ENCODE data around the gene NOTCH1.

The NOTCH1 gene

DNA sequence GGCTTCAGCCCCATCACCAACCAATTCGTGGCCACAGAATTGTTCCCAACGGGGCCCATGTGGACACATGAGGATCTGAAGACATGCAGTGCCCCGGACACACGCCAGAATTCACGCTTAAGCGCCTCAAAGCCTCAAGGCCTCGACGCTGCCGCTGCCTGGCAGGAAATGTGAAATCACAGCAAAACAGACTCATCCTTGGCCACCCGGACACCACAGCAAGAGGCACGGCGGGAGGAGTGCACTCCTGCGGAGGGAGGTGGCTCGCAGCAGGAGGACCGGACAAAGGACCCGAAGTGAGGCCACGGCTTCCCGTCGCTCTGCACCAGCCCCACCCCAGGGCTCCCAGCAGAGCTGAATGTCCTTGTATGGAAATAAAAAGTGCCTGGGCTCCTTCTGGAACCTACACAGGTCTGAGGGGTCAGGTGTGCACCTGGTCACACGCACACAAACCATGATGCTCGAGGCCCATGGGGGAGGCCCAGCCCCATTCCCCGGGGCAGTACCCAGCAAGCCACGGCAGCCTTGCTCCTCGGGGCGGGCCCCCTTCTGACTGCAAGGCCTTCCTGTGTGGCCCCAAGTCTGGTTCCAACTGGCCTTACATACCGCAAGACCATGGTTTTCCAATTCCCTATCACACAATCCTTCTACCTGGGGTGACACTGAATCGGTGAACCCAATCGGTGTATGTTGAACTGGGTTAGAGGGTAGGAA, 73.1 kb downstream of the NOTCH1 start:
- H3K79me2 ChIP-seq (ENCODE audit: insufficient read depth, low read length) = peaks cover 11% of the 10 kb centered on the region
- H3K27me3 ChIP-seq (ENCODE audit: low read length) = no peaks in the 10 kb centered on the region
- no peak overlapping the region for H3K4me2 ChIP-seq (ENCODE audit: low read depth, low read length, poor library complexity, severe bottlenecking)
- H3K4me3 ChIP-seq (ENCODE audit: insufficient read depth, low read length, poor library complexity, severe bottlenecking) = no peak overlapping the region
- no peaks in the 10 kb centered on the region for H3F3A ChIP-seq (ENCODE audit: insufficient read depth)
- no peaks in the 10 kb centered on the region; the same call in 1 of the 2 replicates for H4K20me1 ChIP-seq (ENCODE audit: low read depth, low read length)
- H3K27ac ChIP-seq (ENCODE audit: low read depth, low read length) = no peak overlapping the region
- H2AFZ ChIP-seq (ENCODE audit: low read depth, low read length, severe bottlenecking) = no peak overlapping the region
- peaks cover 7% of the 10 kb centered on the region; the same call in 1 of the 2 replicates for H3K36me3 ChIP-seq (ENCODE audit: low read length)
- H3K9me2 ChIP-seq (replicated peaks; ENCODE audit: insufficient read depth, low read length) = no peaks in the 10 kb centered on the region
- H3K9me3 ChIP-seq (ENCODE audit: insufficient read depth, low read length) = no peaks in the 10 kb centered on the region
- TF ChIP-seq, protein P1, sequence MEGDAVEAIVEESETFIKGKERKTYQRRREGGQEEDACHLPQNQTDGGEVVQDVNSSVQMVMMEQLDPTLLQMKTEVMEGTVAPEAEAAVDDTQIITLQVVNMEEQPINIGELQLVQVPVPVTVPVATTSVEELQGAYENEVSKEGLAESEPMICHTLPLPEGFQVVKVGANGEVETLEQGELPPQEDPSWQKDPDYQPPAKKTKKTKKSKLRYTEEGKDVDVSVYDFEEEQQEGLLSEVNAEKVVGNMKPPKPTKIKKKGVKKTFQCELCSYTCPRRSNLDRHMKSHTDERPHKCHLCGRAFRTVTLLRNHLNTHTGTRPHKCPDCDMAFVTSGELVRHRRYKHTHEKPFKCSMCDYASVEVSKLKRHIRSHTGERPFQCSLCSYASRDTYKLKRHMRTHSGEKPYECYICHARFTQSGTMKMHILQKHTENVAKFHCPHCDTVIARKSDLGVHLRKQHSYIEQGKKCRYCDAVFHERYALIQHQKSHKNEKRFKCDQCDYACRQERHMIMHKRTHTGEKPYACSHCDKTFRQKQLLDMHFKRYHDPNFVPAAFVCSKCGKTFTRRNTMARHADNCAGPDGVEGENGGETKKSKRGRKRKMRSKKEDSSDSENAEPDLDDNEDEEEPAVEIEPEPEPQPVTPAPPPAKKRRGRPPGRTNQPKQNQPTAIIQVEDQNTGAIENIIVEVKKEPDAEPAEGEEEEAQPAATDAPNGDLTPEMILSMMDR (IDR thresholded peaks at IDR 0.05; ENCODE audit: insufficient read depth, low read length, poor library complexity, severe bottlenecking) = no peak
- no peak for TF ChIP-seq EZH2phosphoT487 (conservative IDR thresholded peaks at IDR 0.05; ENCODE audit: low read length)
- H3K9ac ChIP-seq (ENCODE audit: low read length) = no peak overlapping the region

DNA sequence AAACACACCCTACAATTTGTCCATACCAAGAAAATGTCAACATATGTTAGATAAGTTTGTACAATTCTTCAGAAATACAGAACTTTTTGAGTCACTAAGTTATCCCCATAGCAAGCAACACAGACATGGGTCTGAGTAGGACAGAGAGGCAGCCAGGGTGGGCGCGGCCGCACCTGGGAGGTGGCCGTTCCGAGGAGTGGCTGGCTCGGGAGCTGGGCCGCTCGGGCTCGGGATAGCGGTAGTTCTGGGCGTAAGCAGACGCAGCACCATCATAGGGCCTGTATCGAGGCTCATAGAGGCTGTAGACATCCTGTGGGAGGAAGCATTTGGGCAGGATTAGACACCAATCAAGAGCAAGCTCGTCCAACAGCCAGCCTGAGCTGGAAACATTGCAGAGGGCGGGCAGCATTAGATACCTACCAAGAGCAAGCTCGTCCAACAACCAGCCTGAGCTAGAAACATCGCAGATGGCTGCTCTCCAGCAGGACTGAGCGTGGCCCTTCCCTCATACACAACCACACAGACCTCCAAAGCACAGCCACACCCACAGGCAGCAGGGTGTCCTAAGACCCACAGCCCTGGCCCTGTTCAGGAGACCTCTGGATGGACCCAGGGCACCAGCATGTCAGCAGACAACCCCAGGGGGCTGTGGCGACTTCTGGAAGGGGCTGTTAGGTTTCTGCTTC, 73.9 kb downstream of the NOTCH1 start:
- H4K20me1 ChIP-seq (ENCODE audit: low read depth, low read length) = no peaks in the 10 kb centered on the region
- H3K4me3 ChIP-seq (ENCODE audit: insufficient read depth, low read length, poor library complexity, severe bottlenecking) = no peak overlapping the region
- H3F3A ChIP-seq (ENCODE audit: insufficient read depth) = no peaks in the 10 kb centered on the region
- no peaks in the 10 kb centered on the region for H3K9me3 ChIP-seq (ENCODE audit: insufficient read depth, low read length)
- peaks cover 9% of the 10 kb centered on the region; the same call in 1 of the 2 replicates for H3K79me2 ChIP-seq (ENCODE audit: insufficient read depth, low read length)
- no peak overlapping the region for H3K9ac ChIP-seq (ENCODE audit: low read length)
- no peaks in the 10 kb centered on the region for H3K27me3 ChIP-seq (ENCODE audit: low read length)
- no peak overlapping the region for H3K4me2 ChIP-seq (ENCODE audit: low read depth, low read length, poor library complexity, severe bottlenecking)
- H3K36me3 ChIP-seq (ENCODE audit: low read length) = peaks cover 6% of the 10 kb centered on the region; the same call in 1 of the 2 replicates
- no peak overlapping the region for H2AFZ ChIP-seq (ENCODE audit: low read depth, low read length, severe bottlenecking)
- TF ChIP-seq, protein P1 (IDR thresholded peaks at IDR 0.05; ENCODE audit: insufficient read depth, low read length, poor library complexity, severe bottlenecking) = no peak
- H3K9me2 ChIP-seq (replicated peaks; ENCODE audit: insufficient read depth, low read length) = no peaks in the 10 kb centered on the region
- H3K27ac ChIP-seq (ENCODE audit: low read depth, low read length) = no peak overlapping the region

DNA sequence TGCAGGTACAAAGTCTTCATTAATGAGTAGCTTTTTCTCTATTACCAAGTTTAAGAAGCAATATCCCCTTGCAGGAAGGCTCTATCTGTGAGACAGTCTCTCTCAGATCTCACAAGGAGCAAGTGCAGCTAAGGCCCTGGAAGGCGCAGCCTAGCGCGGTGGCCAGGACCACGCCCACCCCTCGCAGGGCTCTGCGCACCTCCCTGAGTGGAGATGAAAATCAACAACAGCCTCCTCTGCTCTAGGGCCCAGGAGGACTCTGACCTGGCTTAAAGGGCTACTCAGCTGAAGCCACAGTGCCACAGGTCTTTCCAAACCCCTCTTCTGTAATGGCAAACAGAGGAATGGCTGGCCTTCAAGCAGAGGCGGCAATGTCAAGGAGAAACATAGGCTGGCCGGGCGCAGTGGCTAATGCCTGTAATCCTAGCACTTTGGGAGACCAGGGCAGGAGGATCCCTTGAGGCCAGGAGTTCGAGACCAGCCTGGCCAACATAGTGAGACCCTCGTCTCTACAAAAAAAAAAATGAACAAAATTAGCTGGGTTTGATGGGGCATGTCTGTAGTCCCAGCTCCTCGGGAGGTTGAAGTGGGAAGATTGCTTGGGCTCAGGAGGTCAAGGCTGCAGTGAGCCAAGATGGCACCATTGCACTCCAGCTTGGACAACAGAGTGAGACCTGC, 74.9 kb downstream of the NOTCH1 start:
- peaks cover 9% of the 10 kb centered on the region; the same call in 1 of the 2 replicates for H3K79me2 ChIP-seq (ENCODE audit: insufficient read depth, low read length)
- no peak overlapping the region for H2AFZ ChIP-seq (ENCODE audit: low read depth, low read length, severe bottlenecking)
- no peak overlapping the region for H3K4me3 ChIP-seq (ENCODE audit: insufficient read depth, low read length, poor library complexity, severe bottlenecking)
- no peak overlapping the region for H3K27ac ChIP-seq (ENCODE audit: low read depth, low read length)
- H3F3A ChIP-seq (ENCODE audit: insufficient read depth) = no peaks in the 10 kb centered on the region
- no peaks in the 10 kb centered on the region for H3K27me3 ChIP-seq (ENCODE audit: low read length)
- H3K9ac ChIP-seq (ENCODE audit: low read length) = no peak overlapping the region
- H4K20me1 ChIP-seq (ENCODE audit: low read depth, low read length) = no peaks in the 10 kb centered on the region
- no peak for TF ChIP-seq EZH2phosphoT487 (conservative IDR thresholded peaks at IDR 0.05; ENCODE audit: low read length)
- TF ChIP-seq, protein P1 (IDR thresholded peaks at IDR 0.05; ENCODE audit: insufficient read depth, low read length, poor library complexity, severe bottlenecking) = no peak
- no peak overlapping the region for H3K4me2 ChIP-seq (ENCODE audit: low read depth, low read length, poor library complexity, severe bottlenecking)
- peaks cover 3% of the 10 kb centered on the region; the same call in 1 of the 2 replicates for H3K36me3 ChIP-seq (ENCODE audit: low read length)
- no peaks in the 10 kb centered on the region for H3K9me2 ChIP-seq (replicated peaks; ENCODE audit: insufficient read depth, low read length)
- no peaks in the 10 kb centered on the region for H3K9me3 ChIP-seq (ENCODE audit: insufficient read depth, low read length)
